Measurements from ENCODE around the gene COX5A.
"Not testable (repeated sequence)": the region's sequence is repeated elsewhere in the genome, so short reads cannot be mapped to it uniquely, and the experiment has no call there.

COX5A gene

DNA sequence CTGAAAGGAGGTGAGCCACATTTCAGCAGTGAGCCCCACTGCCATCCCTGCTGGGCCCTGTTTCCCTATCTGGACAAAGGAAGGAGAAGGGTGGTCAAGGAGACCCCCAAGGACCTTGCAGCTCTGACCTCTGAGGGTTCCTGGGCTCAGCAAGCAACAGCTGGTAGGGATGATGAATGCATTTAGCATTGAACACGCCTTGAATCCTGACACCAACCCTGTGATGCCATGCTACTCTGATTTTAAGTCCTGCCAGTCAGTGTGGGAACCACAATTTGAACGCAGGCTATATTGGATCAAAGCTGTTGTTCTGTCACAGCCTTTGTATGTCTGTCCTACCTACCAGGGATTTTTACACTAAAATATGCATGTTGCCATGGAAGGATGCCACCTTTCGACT, 41.6 kb downstream of the COX5A start:
- no peak for DNase-seq

- DNase-seq, result no peak
Observed at GRCh38 chr15:74895830-74896229, 42.0 kb downstream of the COX5A start.

DNA sequence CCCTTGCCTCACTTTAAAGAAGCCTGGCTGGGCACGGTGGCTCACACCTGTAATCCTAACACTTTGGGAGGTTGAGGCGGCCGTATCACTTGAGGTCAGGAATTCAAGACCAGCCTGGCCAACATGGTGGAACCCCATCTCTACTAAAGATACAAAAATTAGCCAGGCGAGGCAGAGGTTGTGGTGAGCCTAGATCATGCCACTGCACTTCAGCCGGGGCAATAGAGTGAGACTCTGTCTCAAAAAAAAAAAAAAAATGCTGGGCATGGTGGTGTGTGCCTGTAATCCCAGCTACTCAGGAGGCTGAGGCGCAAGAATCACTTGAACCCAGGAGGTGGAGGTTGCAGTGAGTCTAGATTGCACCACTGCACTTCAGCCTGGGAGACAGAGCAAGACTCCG, 43.5 kb downstream of the COX5A start:
- not testable (repeated sequence) for DNase-seq

DNA sequence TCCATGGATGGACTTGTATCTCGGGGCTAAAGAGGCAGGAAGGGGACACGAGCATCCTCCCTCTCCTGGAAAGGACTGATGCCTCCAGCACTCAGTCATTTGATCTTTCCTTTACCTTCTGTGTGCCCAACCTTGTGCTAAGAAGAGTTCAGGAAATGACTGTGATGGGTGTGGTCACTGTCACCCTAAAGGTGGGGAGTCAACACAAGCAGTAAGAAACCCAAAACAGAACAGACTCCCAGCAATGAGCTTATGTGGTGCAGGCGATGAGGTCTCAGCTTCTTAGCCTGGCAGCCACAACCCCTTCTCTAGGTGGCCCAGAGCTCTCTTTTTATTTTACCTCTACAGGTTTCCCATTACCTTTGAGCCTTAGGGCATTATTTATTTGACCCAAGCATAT, 44.2 kb downstream of the COX5A start:
- DNase-seq, result no peak

DNA sequence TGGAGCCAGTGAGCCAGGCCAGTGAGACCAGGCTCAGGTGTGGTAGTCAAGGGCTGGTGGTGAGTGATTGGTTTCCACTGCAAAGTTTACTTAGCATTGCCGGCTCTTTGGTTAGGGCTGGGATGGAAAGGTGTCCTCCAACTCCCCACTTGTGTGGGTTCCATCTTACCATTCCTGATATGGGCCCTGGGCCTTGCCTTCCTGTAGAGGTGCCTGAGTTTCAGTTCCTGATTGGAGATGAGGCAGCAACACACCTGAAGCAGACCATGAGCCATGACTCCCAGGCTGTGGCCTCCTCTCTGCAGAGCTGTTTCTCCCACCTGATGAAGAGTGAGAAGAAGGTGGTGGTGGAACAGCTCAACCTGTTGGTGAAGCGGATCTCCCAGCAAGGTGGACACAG, 44.9 kb downstream of the COX5A start:
- DNase-seq, result no peak

GRCh38 chr15:74892313-74892712, 45.6 kb downstream of the COX5A start:
- DNase-seq, result no peak

DNA sequence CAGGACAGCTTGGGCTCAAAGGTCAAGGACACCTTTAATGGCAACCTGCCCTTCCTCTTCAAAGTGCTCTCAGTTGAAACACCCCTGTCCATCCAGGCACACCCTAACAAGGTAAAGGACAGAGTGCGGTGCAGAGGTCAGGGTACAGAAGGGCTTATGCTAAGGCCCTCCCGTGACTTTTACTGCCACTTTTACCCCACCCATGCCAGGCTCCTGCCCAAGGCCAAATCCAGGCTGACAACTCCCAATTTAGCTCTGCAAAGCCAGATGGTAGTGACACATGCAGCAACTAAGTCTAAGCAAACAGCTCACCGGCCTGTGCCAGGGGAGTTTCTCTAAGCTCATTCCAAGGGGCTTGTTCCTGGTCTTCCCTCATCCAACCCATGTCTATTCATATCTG, 46.4 kb downstream of the COX5A start:
- DNase-seq, result no peak

DNA sequence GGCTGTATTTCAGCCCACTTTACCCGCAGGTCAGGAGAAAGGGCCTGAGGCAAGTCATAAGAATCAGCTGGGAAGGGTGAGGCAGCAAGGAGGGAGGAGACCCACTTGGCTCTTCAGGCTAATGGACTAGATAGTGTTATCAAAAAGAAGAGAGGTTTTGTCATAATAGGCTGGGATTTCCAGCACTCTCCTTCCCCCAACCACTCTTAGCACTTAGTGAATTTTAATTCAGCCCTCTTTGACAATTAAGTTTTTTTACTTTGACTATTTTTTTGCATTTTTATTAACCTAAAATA, 47.3 kb downstream of the COX5A start:
- no peak for DNase-seq

GRCh38 chr15:74889883-74890664, 47.8 kb downstream of the COX5A start, which contains the start of gene MPI:
MPI (plus strand) TSS chr15:74890042; CDS start chr15:74890074, 32 bp downstream.
- peak; percentile 80 for DNase-seq

- DNase-seq, result no peak
Observed at GRCh38 chr15:74889390-74889882, 48.4 kb downstream of the COX5A start.

- DNase-seq, result no peak
Observed at GRCh38 chr15:74888716-74889115, 49.2 kb downstream of the COX5A start.

GRCh38 chr15:74887537-74888193, 50.2 kb downstream of the COX5A start:
- DNase-seq, result not testable (repeated sequence)

- no peak for DNase-seq
Observed at GRCh38 chr15:74885461-74885860, 52.4 kb downstream of the COX5A start.

- DNase-seq, result no peak
Observed at GRCh38 chr15:74884428-74885223, 53.2 kb downstream of the COX5A start.

- DNase-seq, result no peak
Observed at GRCh38 chr15:74882528-74882927, 55.3 kb downstream of the COX5A start.

DNA sequence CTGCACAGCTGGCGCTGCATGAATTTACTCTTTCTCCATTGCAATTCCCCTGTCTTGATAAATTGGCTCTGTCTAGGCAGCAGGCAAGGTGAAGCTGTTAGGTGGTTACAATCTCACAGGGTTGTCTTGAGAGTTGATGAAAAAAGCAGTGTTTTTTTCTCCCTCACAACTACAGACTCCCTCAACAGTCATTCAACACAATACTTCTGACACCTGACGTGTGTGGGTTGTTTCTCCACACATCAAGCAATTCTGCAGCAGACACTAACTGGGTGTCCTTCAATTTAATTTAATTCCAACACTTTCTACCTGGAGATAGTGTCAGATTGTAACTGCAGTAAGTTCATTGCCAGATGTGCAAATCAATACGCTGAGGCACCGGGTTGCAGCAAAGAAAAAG, 59.6 kb downstream of the COX5A start:
- no peak for DNase-seq

GRCh38 chr15:74873756-74874424, 64.0 kb downstream of the COX5A start:
- no peak for DNase-seq

DNA sequence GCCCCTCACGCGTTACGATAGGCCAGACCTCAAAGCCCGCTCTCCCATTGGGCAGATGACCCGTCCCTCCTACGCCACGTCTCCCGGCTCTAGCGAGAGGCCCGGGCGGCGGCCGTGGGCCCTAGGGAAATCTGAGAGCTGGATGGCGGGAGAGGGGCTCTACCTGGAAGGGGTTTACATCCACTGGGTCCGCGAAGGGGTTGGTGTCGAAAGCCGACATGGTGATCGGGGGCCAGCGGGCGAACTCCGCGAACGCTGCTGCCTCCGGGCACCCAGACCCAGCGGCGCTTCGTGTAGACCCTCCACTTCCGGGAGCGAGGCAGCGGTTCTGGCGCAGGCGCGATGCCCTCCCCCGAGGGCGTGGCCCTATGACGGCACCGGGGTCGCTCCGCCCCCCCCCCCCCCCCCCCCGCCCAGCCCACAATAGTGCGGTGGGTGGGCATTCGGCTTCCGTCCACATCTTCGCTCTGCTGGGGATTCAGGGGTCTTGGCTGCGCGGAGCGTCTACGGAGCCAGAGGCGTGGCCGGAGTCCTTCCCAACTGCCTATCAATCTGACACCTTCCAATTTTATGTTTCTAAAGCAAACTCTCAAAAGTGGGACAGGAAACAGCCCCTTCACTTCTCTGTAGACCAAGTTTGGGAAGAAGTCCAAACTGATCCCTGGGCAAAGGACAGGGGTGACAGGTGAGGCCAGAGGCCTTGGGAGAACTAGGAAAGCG, 64.7 kb downstream of the COX5A start, which contains the start of gene SCAMP2:
Gene SCAMP2, minus strand, starts transcription at position 330 of the 720 bp plus-strand sequence. Its CDS starts 110 bp downstream, at position 220.
- peak; percentile 96 for DNase-seq

- DNase-seq, result no peak
Observed at GRCh38 chr15:74872702-74873035, 65.2 kb downstream of the COX5A start.

DNA sequence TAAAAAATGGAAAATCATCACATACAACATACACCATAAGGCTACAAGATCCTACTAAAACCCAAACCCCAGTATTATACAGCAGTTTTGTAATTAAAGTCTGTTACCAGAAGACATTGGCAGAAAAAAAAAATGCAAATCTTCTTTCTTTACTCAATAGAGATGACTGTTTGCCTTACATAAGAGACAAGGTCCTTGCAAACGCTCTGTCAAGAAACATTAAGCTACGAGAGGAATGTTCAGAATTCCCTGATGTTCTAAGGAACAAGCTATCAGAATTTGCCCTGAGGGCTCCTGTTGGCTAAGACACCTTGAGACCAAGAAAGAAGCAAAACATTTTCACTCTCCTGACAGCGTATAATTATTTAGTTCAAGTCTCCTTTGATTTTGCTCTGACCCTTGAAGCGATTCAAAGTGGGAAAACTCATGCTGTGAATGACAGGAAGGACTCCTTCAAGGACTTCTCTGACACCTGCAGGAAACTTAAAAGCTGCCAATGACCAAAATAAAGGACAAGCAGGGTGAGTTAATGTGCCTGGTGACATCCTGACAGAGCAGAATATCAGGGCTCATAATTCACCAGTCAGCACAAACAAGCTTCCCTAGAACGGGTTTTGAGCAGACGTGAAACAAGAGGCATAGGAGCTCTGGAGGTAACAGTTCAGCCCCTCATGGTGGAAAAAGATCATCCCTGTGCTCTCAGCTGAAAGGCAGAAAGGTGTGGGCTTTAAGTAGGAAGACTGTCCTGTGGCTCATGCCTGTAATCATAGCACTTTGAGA, 67.2 kb downstream of the COX5A start:
- DNase-seq, result no peak
